GM19452 (cell line): ENCODE measurements around the gene FUT7.

ENCODE experiments used
- ATAC-seq: cut with Tn5 transposase; IDR thresholded peaks from one replicate; pipeline ENCODE4 v1.9.1; 2021; ENCODE audit not compliant: unreplicated experiment

Gene FUT7

DNA sequence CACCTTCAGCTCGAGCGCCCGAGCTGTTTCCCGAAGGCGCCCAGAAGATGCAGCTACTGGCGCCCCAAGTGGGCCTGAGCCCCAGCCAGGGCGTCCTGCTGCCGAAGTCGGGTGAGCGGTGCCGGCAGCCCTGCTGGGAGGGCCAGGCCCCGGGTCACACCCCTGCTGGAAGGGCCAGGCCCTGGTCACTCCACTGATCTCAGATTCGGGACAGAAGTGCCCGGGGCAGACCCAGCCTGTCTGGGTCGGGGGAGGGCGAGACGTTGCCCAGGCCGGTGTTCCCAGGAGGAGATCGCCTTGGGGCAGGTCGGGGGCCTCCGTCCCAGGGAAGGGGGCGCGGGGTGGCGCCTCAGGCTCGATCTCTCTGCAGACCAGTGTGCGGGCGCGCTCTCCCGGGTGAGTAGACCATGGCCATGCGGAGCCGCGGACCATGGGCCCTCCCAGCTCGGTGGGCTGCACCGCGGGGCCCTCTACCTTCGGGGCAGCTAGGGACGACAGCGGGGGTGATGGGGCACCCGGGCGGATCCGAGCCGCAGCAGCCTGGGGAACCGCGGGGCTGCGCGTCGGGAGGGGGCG is 46.8 kb downstream of the FUT7 start:
- no peak for ATAC-seq

DNA sequence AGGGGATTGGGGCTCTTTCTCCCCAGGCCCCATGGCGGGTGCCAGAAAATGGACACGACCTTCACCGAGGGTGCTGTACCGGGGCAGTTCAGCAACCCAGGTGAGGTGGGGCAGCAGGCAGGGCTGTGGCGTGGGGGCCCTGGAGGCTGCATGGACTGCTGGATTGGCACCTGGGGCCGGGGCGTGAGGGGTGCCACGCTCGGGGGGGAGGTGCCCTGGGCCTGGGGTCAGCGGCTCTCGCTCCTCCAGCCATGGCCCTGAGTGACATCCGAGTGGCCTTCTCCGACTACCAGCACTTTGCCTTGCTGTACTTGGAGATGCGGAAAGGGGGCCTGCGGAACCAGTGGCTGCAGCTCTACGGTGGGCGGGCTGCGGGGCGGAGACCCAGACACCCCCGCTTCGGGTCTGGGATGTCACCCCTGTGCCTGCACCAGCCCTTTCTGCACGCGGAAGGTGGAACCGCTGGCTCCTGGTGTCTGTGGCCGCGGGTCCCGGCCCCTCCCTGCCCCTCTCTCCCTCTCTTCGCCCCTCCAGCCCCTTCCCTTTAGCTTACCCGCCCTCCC is 47.3 kb downstream of the FUT7 start:
- ATAC-seq: no peak

DNA sequence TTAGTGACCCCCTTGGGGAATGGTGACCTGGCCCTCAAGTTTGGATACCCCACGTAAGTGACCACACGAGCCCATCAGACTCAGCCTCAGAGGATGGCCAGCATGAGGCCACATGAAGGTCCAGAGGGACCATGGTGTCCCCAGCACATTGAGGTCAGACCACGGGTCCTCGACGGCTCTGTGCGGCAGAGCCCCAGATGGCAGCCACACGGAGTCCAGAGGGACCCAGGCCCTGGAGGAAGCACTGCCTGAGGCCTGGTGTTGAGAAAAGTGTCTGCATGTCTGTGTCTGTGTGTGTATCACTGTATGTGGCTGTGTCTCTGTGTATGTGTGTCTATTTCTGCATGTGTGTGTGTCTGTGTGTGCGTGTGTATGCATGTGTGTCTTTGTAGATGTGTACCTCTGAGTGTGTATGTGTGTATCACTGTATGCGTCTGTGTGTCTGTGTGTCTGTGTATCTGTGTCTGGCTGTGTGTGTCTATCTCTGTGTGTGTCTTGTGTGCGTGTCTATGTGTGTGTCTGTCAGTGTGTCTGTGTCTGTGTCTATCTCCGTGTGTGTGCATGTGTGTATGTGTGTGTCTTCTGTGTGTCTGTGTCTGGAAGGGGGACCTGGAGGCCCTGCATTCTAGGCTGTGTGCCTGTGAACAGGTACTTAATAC is 48.1 kb downstream of the FUT7 start:
- ATAC-seq: no peak

DNA sequence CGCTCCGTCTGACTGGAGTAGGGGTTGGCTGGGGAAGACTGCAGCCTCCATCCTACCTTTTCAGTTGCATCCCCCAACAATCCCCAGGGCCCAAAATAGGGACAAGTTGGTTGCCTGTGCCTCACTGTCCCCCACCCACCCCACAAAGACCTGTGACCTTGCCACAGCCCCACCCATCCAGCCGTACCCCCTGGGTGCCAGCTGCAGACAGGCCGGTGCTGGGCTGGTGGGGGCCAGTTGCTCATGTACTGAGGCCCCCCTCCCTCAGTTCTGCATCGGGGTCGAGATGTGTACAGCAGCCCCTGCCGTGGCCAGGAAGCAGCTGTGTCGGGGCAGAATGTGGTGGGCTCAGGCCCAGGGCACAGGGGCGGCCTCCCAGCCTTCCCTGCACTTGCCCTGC is 48.7 kb downstream of the FUT7 start:
- ATAC-seq: no peak

DNA sequence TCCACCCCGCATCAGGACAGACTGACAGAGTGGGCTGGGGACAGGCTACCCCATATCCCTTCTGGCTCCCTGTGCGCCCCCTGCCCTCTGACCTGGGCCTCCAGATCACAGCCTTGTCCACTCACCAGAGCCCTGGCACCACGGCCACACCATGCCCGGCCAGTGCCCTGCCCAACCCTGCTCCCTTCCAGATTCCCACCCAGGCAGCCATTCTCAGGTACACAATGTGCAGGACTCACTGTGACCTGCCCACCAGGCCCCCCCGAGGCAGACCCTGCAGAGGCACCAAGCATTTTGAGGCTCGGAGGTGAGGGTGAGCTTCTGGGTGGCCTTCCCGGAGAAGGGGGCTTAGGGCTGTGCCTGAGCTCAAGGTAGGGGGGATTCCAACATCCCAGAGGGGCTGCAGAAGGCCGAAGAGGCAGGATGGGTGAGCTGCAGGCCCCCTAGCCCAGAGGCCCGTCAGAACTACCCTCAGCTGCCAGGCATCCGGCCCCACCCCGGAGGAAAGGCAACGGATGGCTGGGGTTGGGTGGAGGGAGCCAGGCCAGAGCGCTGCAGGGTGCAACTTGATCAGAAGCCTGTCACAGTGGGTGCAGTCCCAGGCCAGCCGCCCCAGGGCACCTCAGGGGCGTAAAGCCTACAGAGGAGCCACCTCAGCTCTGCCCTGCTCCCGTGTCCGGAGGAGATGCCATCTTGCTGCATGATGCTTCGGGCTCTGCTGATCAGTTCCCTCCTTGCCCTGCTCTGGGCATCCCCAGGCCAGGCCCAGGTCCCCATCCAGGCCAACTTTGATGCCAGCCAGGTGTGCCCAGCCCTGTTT is 49.4 kb downstream of the FUT7 start, which contains the start of gene LCNL1:
LCNL1 (plus strand) TSS at position 762 of the 820 bp plus-strand sequence. CDS start 594 bp downstream, outside the sequence.
- no peak for ATAC-seq

DNA sequence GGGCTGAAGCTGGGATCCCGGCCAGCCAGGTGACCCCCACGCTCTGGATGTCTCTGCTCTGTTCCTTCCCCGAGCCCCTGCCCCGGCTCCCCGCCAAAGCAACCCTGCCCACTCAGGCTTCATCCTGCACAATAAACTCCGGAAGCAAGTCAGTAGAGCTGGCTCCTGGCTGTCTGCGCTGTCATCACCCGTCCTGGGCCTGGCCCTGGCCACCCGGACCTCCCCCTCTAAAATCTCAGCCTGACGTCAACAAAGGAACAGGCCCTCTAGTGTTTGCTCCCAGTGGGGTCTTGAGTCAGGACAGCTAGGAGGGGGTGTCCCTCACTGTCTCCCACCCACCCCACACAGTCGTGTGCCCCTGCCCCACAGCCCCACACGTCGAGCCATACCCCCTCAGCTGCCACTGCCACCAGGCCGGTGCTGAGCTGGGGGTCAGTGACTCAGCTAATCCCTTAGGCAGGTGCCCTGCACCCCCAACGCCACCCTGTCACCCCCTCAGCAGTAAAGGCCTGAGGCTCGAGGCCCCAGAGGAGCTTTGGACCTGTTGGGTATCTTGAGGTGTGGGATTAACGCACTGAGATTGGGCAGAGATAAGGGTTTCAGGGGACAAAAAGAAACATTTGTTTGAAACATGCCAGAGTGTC is 50.2 kb downstream of the FUT7 start:
- no peak for ATAC-seq

DNA sequence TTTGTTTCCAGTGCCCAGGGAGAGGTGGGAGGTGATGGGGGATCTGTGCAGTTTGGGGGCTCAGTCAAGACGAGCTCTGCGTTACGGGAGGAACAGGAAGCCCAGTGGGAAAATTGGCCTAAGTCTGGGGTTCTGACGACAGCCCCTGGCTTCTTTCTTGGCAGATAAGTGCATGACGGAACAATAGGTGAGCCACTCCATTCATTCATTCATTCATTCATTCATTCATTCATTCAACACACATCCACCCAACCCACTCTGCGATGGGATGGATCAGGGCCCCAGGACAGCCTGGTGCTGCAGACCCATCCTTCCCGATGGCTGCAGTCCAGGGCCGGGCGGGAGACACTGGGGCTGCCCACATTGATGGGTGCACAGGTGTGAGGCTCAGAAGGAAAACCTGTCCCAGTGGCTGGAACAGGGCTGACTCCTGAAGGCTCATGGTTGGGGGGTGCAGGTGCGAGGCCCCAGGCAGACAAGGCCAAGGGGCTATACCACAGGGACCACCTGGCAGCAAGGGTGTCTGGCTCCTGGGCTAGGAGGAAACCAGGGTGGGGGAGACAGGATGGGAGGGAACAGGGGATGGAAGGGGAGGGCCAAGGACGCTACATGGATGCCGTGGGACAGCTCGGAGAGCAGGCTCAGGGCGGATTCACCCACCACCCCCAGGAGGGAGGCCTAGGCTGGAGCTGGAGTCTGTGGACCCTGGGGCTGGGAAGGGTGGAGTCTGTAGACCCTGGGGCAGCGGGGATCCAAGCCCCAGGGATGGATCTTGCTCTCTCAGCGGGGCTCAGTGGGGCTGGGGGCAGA is 51.0 kb downstream of the FUT7 start:
- no peak for ATAC-seq
